ENCODE measurements around the gene LRRK2. TPM values are rescaled to one million over a fixed set of nuclear protein-coding genes. Genes with fewer than 3 reads are reported as not detected.

LRRK2 gene
- total and polyA plus RNA-seq, 10 donors: 7.7 to 106 (median 51.7) TPM

- H3K9me3 ChIP-seq: no peaks in the 10 kb centered on the region
- H3K27me3 ChIP-seq (replicated peaks in 1 of 7): no peaks in the 10 kb centered on the region
- intact Hi-C loops (cut with DNase I; ENCODE audit: low total_unique reads): loop anchor here (10.0 kb wide), 1 partner anchor 160 kb away; no protein-coding TSS in a partner anchor
- peak overlapping the region in 1 of 8 donors; percentile 40 for H3K27ac ChIP-seq
- no peak for DNase-seq
- no peak overlapping the region for H3K4me3 ChIP-seq
- peaks cover 0 to 25% (median 9%) of the 10 kb centered on the region in 6 donors for H3K4me1 ChIP-seq
- TF ChIP-seq POLR2AphosphoS5 (IDR thresholded peaks at IDR 0.05): no peak
- TF ChIP-seq, protein P1, sequence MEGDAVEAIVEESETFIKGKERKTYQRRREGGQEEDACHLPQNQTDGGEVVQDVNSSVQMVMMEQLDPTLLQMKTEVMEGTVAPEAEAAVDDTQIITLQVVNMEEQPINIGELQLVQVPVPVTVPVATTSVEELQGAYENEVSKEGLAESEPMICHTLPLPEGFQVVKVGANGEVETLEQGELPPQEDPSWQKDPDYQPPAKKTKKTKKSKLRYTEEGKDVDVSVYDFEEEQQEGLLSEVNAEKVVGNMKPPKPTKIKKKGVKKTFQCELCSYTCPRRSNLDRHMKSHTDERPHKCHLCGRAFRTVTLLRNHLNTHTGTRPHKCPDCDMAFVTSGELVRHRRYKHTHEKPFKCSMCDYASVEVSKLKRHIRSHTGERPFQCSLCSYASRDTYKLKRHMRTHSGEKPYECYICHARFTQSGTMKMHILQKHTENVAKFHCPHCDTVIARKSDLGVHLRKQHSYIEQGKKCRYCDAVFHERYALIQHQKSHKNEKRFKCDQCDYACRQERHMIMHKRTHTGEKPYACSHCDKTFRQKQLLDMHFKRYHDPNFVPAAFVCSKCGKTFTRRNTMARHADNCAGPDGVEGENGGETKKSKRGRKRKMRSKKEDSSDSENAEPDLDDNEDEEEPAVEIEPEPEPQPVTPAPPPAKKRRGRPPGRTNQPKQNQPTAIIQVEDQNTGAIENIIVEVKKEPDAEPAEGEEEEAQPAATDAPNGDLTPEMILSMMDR (IDR thresholded peaks at IDR 0.05 in 8 of 11, conservative IDR thresholded peaks at IDR 0.05 in 3 of 11): no peak
- TF ChIP-seq POLR2A (IDR thresholded peaks at IDR 0.05): no peak
- H3K36me3 ChIP-seq: peaks cover 0 to 87% (median 2%) of the 10 kb centered on the region in 6 donors
These were observed 90.1 kb downstream of the LRRK2 start for GRCh38 chr12:40314927-40315326.

DNA sequence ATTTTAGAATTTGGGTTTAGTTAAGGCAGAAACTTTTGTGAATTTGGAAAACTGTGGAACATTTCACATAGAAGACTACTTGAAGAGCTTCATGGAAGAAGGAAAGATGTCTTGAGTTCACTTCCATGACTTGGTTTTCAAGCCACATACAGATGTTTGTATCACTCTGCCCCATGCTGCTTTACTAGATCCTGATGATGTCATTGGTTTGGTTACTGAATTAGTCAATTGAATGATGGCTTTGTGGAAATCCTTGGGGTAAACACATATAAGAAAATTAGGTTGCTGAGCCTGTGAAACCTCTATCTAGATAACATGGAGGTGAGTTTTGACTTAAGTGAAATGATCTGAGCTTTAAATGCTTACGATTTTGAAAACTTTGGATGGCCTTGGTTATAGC lies 90.6 kb downstream of the LRRK2 start:
- no peaks in the 10 kb centered on the region for H3K9me3 ChIP-seq
- intact Hi-C loops (cut with DNase I; ENCODE audit: low total_unique reads): loop anchor here (10.0 kb wide), 1 partner anchor 161 kb away; no protein-coding TSS in a partner anchor
- peaks cover 0 to 87% (median 2%) of the 10 kb centered on the region in 6 donors for H3K36me3 ChIP-seq
- no peak for DNase-seq
- H3K4me3 ChIP-seq: no peak overlapping the region
- 91 to 96% (median 94%) methylated on average over 1 of the region's 1 CpG for WGBS, 5 donors
- peaks cover 0 to 25% (median 9%) of the 10 kb centered on the region in 6 donors for H3K4me1 ChIP-seq
- no peak overlapping the region for H3K27ac ChIP-seq
- TF ChIP-seq POLR2A (IDR thresholded peaks at IDR 0.05) (no peak), POLR2AphosphoS5 (IDR thresholded peaks at IDR 0.05) (no peak)
- TF ChIP-seq, protein P1 (IDR thresholded peaks at IDR 0.05 in 8 of 11, conservative IDR thresholded peaks at IDR 0.05 in 3 of 11): no peak
- H3K27me3 ChIP-seq (replicated peaks in 1 of 7): no peaks in the 10 kb centered on the region

DNA sequence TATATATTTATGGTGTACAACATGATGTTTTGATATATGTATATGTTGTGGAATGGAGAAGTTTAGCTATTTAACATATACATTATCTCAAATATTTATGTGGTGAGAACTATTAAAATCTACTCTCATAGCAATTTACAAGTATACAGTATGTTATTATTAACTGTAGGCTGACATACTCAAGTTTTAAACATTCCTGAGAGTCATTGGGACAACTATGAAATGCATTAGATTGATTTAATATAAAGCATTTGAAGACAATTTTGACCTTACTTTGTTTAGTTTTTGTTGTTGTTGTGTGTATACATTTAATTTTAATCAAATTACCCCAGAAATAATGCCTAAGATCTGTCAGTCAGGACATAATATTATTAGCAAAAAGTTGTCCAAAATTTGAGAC lies 99.5 kb downstream of the LRRK2 start:
- Histone ChIP-seq H3K36me3 (peaks cover 0 to 83% (median 17%) of the 10 kb centered on the region in 6 donors), H3K27ac (no peak overlapping the region), H3K9me3 (peaks cover 0 to 8% (median 3%) of the 10 kb centered on the region in 8 donors), H3K27me3 (replicated peaks in 1 of 7) (no peaks in the 10 kb centered on the region), H3K4me1 (no peaks in the 10 kb centered on the region), H3K4me3 (no peak overlapping the region)
- intact Hi-C loops (cut with DNase I; ENCODE audit: low total_unique reads): no loop called here
- TF ChIP-seq POLR2A (IDR thresholded peaks at IDR 0.05) (no peak), POLR2AphosphoS5 (IDR thresholded peaks at IDR 0.05) (no peak)
- TF ChIP-seq, protein P1 (IDR thresholded peaks at IDR 0.05 in 8 of 11, conservative IDR thresholded peaks at IDR 0.05 in 3 of 11): no peak
- DNase-seq: no peak

DNA sequence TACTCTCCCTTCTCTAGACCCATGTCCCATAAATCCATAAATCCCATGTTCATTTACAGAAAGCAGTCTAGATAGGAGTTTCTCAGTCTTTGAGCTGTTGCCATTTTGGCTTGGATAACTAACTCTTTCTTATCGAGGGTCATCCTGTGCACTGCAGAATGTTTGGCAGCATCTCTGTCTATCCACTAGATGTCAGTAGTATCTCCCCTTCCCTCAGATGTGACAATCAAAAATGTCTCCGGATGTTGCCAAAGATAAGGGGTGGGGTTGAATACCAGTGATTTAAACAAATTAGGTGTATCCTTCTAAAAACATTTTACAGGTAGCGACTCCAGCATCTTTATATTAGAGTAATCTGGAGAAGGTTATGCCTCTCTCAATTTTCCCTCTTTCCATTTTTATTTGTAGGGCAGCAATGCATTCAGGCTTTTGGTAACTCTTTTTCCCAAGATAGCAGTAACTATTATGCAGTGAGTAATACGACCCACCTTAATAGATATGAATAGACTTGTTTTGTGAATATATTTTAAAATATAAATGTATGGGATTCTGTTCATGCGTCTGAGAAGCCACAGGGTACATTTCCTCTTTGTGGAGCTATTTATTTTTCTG lies 100.7 kb downstream of the LRRK2 start:
- no peaks in the 10 kb centered on the region for H3K27me3 ChIP-seq (replicated peaks in 1 of 7)
- intact Hi-C loops (cut with DNase I; ENCODE audit: low total_unique reads): no loop called here
- peaks cover 0 to 20% (median 14%) of the 10 kb centered on the region in 8 donors for H3K9me3 ChIP-seq
- DNase-seq: no peak
- no peak overlapping the region for H3K27ac ChIP-seq
- peaks cover 2 to 83% (median 26%) of the 10 kb centered on the region in 6 donors for H3K36me3 ChIP-seq
- WGBS, 5 donors: 59 to 67% (median 63%) methylated on average over 5 of the region's 5 CpGs
- TF ChIP-seq, protein P1 (IDR thresholded peaks at IDR 0.05 in 8 of 11, conservative IDR thresholded peaks at IDR 0.05 in 3 of 11): peak in 6 of 11 experiments; percentile 35 to 65 (median 51)
- TF ChIP-seq POLR2A (IDR thresholded peaks at IDR 0.05) (no peak), POLR2AphosphoS5 (IDR thresholded peaks at IDR 0.05) (no peak)
- H3K4me3 ChIP-seq: no peak overlapping the region
- no peaks in the 10 kb centered on the region for H3K4me1 ChIP-seq

All from spleen (tissue), 11 donors.